Thyroid gland (tissue), 4 donors: ENCODE measurements around the gene ADCY5.

Experiments
- POLR2A ChIP-seq, 2 donors: fragments of 450-650 bp; IDR thresholded peaks; one replicate each; pipeline ENCODE4 v1.6.1; 2017; ENCODE audit warnings: antibody characterized with exemption in 2 of 2, mild to moderate bottlenecking in 2 of 2, moderate library complexity in 1 of 2
- TF ChIP-seq, protein P1 (sequence below), 6 experiments: fragments of 200-600 bp in 3 of 6; fragments of 450-650 bp in 3 of 6; sonication (generic) in 3 of 6; IDR thresholded peaks; one replicate each; pipeline ENCODE4 v1.5.1; 2016 to 2019; ENCODE audit warnings: antibody characterized with exemption in 6 of 6, mild to moderate bottlenecking in 2 of 6, inconsistent platforms in 1 of 6, moderate library complexity in 1 of 6

DNA sequence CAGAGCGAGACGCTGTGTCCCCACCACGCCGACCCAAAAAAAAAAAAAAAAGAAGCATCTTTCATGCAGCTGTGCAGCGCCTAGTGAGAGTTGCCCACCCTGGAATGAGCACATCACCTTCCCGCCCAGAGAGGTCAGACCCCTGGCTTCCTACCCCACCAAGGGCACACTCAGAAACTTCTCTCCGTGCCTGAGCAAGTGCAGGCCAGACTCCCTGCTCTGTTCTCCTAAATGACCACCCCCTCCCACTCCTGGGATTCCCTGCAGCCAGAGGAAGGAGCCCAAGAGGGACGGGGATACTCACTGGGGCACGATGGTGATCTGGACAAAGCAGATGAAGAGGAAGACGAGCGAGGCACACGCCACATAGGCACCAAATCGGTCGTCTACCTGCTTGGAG, 131.2 kb downstream of the ADCY5 start:
- TF ChIP-seq POLR2A (IDR thresholded peaks at IDR 0.05): no peak
- TF ChIP-seq, protein P1, sequence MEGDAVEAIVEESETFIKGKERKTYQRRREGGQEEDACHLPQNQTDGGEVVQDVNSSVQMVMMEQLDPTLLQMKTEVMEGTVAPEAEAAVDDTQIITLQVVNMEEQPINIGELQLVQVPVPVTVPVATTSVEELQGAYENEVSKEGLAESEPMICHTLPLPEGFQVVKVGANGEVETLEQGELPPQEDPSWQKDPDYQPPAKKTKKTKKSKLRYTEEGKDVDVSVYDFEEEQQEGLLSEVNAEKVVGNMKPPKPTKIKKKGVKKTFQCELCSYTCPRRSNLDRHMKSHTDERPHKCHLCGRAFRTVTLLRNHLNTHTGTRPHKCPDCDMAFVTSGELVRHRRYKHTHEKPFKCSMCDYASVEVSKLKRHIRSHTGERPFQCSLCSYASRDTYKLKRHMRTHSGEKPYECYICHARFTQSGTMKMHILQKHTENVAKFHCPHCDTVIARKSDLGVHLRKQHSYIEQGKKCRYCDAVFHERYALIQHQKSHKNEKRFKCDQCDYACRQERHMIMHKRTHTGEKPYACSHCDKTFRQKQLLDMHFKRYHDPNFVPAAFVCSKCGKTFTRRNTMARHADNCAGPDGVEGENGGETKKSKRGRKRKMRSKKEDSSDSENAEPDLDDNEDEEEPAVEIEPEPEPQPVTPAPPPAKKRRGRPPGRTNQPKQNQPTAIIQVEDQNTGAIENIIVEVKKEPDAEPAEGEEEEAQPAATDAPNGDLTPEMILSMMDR (IDR thresholded peaks at IDR 0.05): no peak
